Thyroid gland (tissue), 4 donors: ENCODE results near the gene SMG1. TPM values are rescaled to one million over a fixed set of nuclear protein-coding genes. Genes with fewer than 3 reads are reported as not detected.
A peak's percentile ranks its signal among the peaks of the same experiment; 100 is the strongest.

Experiments
- DNase-seq, 2 donors: peaks; one replicate each; pipeline ENCODE4 v3.0.0-alpha.2; 2019
- H3K27ac ChIP-seq, 3 donors: fragments of 200-600 bp; sonication (generic); 1 replicate in 2 of 3; 2 replicates in 1 of 3; pipeline ENCODE4 v1.5.1; 2016 to 2019; ENCODE audit warnings: mild to moderate bottlenecking in 1 of 3, moderate library complexity in 1 of 3
- H3K27me3 ChIP-seq: fragments of 200-600 bp; sonication (generic); one replicate; pipeline ENCODE4 v1.5.1; 2019
- H3K36me3 ChIP-seq, 2 donors: fragments of 200-600 bp; sonication (generic); one replicate each; pipeline ENCODE4 v1.5.1; 2016 to 2019
- H3K4me1 ChIP-seq, 2 donors: fragments of 200-600 bp; sonication (generic); one replicate each; pipeline ENCODE4 v1.5.1; 2017 to 2019
- H3K4me3 ChIP-seq, 3 donors: fragments of 200-600 bp; sonication (generic); replicated peaks in 1 of 3; 1 replicate in 2 of 3; 2 replicates in 1 of 3; pipeline ENCODE4 v1.5.1; 2016; ENCODE audit warnings: mild to moderate bottlenecking in 1 of 3
- H3K9me3 ChIP-seq: fragments of 200-600 bp; sonication (generic); one replicate; pipeline ENCODE4 v1.5.1; 2017
- POLR2A ChIP-seq, 2 donors: fragments of 450-650 bp; IDR thresholded peaks; one replicate each; pipeline ENCODE4 v1.6.1; 2017; ENCODE audit warnings: antibody characterized with exemption in 2 of 2, mild to moderate bottlenecking in 2 of 2, moderate library complexity in 1 of 2
- WGBS, 2 donors: methylation state at CpG; one replicate each; pipeline ENCODE4 v1.1.5; 2017; 5-methylcytosine and 5-hydroxymethylcytosine counted together
- intact Hi-C: fragments of 100-400 bp; cut with DNase I; formaldehyde crosslinking; loops from one replicate; pipeline ENCODE4 v1.15.1; 2023
- total RNA-seq, 4 donors: library from RNA; depleted of rRNA; stranded (reverse); fragments of >200 nt; gene quantifications; one replicate each; pipeline ENCODE4 v1.2.3, GENCODE V29; 2016
- TF ChIP-seq, protein P1 (sequence below), 6 experiments: fragments of 200-600 bp in 3 of 6; fragments of 450-650 bp in 3 of 6; sonication (generic) in 3 of 6; IDR thresholded peaks; one replicate each; pipeline ENCODE4 v1.5.1; 2016 to 2019; ENCODE audit warnings: antibody characterized with exemption in 6 of 6, mild to moderate bottlenecking in 2 of 6, inconsistent platforms in 1 of 6, moderate library complexity in 1 of 6

Gene SMG1
- total RNA-seq, 4 donors from 2014 or later = 106 to 156 (median 125) TPM

DNA sequence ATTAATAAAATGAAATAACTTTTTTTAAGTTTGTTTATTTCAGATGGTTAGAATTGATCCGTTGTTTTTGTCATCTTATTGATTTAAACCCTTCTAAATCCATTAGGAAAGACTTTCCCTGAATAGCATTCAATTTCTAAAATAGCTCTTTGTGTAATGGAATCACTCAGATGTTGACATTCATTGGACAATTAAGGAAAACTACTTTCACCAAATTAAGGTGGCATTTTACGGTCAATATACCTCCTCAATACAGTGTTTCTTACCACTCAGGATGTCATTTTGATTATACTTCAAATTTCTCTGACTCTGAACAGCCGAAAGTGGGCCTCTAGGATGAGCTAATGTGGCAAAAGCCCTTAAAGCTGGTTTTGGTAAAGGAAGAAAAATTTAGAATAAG lies 126.7 kb downstream of the SMG1 start:
- Histone ChIP-seq H3K36me3 (peaks cover 7 to 12% of the 10 kb centered on the region in 2 donors), H3K27me3 (no peaks in the 10 kb centered on the region), H3K9me3 (no peaks in the 10 kb centered on the region), H3K4me3 (no peak overlapping the region), H3K27ac (peak overlapping the region in 1 of 3 donors; percentile 53), H3K4me1 (peaks cover 30 to 40% of the 10 kb centered on the region in 2 donors)
- no peak for TF ChIP-seq POLR2A (IDR thresholded peaks at IDR 0.05)
- TF ChIP-seq, protein P1, sequence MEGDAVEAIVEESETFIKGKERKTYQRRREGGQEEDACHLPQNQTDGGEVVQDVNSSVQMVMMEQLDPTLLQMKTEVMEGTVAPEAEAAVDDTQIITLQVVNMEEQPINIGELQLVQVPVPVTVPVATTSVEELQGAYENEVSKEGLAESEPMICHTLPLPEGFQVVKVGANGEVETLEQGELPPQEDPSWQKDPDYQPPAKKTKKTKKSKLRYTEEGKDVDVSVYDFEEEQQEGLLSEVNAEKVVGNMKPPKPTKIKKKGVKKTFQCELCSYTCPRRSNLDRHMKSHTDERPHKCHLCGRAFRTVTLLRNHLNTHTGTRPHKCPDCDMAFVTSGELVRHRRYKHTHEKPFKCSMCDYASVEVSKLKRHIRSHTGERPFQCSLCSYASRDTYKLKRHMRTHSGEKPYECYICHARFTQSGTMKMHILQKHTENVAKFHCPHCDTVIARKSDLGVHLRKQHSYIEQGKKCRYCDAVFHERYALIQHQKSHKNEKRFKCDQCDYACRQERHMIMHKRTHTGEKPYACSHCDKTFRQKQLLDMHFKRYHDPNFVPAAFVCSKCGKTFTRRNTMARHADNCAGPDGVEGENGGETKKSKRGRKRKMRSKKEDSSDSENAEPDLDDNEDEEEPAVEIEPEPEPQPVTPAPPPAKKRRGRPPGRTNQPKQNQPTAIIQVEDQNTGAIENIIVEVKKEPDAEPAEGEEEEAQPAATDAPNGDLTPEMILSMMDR (IDR thresholded peaks at IDR 0.05) = no peak
- intact Hi-C loops = no loop called here
- WGBS, 2 donors = 77 to 91% methylated on average over 3 of the region's 3 CpGs
- no peak for DNase-seq

DNA sequence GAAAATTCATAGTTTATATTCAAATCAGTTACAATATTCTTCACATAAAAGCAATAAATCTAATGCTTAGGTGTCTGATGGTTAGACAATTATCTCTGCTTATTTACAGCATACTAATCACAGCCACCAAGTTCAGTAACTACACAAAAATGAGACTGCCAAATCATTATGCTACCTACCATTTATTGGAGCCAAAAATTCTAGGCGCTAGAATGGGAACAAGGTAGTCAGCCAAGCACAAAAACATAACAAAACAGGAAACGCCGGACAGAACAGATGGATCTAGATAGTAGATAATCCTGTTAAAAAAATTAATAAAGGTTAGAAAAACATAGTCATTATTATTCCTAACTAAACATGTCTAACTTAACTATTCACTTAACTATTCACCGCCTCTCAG lies 128.5 kb downstream of the SMG1 start:
- intact Hi-C loops = no loop called here
- Histone ChIP-seq H3K27me3 (no peaks in the 10 kb centered on the region), H3K27ac (peak overlapping the region; percentile 7 to 48 (median 12)), H3K4me1 (peaks cover 29 to 40% of the 10 kb centered on the region in 2 donors), H3K36me3 (peaks cover 16 to 28% of the 10 kb centered on the region in 2 donors), H3K4me3 (no peak overlapping the region), H3K9me3 (no peaks in the 10 kb centered on the region)
- no peak for DNase-seq
- no peak for TF ChIP-seq POLR2A (IDR thresholded peaks at IDR 0.05)
- TF ChIP-seq, protein P1 (IDR thresholded peaks at IDR 0.05) = no peak
- WGBS, 2 donors = 43 to 45% methylated on average over 4 of the region's 4 CpGs

DNA sequence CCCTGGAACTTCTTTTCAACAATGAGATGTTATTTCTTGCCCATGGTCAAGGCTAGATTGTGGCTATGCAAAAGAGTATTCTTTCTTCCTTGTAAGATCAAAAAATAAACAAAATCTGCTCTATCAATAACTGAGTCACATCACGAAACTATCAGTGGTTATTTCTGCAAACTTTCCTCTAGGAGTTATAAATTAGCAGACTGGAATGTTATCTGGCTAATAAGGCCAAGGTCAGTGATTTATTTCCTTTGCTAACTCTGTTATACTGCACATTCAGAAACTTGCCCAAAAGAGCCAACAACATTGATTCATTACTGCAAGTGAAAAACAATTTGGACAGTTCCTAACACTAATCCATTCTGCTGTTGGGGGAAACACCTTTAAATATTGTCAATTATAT lies 129.8 kb downstream of the SMG1 start:
- Histone ChIP-seq H3K27ac (no peak overlapping the region), H3K36me3 (peaks cover 21 to 35% of the 10 kb centered on the region in 2 donors), H3K4me3 (no peak overlapping the region), H3K27me3 (no peaks in the 10 kb centered on the region), H3K9me3 (no peaks in the 10 kb centered on the region), H3K4me1 (peaks cover 29 to 32% of the 10 kb centered on the region in 2 donors)
- TF ChIP-seq, protein P1 (IDR thresholded peaks at IDR 0.05) = no peak
- TF ChIP-seq POLR2A (IDR thresholded peaks at IDR 0.05) = no peak
- intact Hi-C loops = no loop called here
- WGBS, 2 donors = 90 to 92% methylated on average over 1 of the region's 1 CpG
- DNase-seq = no peak

DNA sequence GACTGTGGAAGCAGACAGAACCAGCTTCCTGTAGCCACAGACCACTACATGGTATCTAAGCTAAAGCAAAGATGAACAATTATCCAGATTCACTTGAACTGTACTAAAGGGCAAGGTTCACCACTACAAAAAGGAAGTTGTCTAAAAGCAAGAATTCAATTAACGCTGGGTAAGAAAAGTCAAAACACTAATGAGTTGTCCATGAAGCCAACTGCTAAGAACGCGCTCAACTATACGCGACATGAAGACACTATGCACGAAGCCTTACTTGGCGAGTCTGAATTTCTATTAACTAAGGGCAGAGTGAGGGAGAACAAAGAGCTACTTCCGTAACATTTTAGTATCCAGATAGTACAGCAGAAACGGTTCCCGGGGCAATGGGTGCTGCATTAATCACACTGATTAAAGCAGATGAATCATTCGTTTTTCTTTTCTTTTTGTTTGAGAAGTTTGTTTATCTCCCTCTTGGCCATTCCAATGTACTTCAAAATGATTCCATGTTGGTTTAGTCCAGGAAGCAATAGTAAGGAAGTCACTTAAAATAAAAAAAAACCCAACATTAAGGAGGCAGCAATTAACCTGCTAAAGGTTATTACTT lies 133.3 kb downstream of the SMG1 start:
- no peak for TF ChIP-seq POLR2A (IDR thresholded peaks at IDR 0.05)
- TF ChIP-seq, protein P1 (IDR thresholded peaks at IDR 0.05) = no peak
- H3K4me3 ChIP-seq = no peak overlapping the region
- H3K9me3 ChIP-seq = no peaks in the 10 kb centered on the region
- intact Hi-C loops = no loop called here
- DNase-seq = no peak
- H3K4me1 ChIP-seq = peaks cover 18 to 25% of the 10 kb centered on the region in 2 donors
- no peaks in the 10 kb centered on the region for H3K27me3 ChIP-seq
- no peak overlapping the region for H3K27ac ChIP-seq
- 92 to 95% methylated on average over 11 of the region's 11 CpGs for WGBS, 2 donors
- H3K36me3 ChIP-seq = peaks cover 28 to 36% of the 10 kb centered on the region in 2 donors

DNA sequence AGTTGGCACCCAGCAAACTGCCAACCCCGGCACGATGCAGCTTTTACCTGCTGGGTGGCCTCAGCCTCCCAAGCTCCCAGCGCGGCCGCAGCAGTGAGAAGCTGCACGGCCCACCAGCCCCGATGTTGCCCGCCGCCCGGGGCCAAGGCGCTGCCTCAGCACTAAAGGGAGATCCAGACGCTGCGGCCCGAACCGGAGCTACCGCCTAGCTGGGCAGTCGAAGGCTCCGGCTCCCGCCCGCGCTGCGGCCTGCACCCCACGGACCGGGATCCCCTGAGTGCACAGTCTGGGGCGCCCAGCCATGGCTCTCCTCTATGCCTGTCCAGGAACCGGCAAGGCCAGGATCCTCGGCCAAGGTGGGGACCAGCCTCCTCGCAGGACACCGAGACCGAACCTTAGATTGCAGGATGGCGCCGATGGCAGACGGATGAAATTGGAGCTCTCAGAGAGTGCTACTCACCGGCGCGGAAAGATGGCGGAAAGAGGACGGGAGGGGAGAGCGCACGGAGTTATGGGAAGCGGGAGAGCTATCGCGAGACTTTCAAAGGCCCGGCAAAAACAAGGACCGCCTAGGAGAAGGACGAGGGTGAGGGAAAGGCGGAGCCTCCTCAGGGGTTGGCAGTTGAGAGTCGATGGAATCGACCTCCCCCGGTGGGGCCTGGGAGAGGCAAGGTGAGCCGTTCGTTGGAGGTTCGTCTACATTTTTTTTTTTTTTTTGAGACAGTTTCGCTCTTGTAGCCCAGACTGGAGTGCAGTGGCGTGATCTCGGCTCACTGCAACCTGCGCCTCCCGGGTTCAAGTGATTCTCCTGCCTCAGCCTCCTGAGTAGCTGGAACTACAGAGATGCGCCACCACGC lies 136.1 kb downstream of the SMG1 start, which contains the start of gene RPS15A:
Gene RPS15A, minus strand, starts transcription at position 485 of the 857 bp plus-strand sequence. CDS start 1,221 bp downstream, outside the sequence.
- TF ChIP-seq, protein P1 (IDR thresholded peaks at IDR 0.05) = no peak
- TF ChIP-seq POLR2A (IDR thresholded peaks at IDR 0.05) = peak; percentile 65 to 88
- Histone ChIP-seq H3K27ac (peak within 1 kb of the TSS; percentile 78 to 92 (median 82)), H3K9me3 (no peaks in the 10 kb centered on the region), H3K36me3 (peaks cover 47 to 51% of the 10 kb centered on the region in 2 donors), H3K4me3 (peak within 1 kb of the TSS; percentile 38 to 94 (median 74)), H3K4me1 (peaks cover 12 to 36% of the 10 kb centered on the region in 2 donors), H3K27me3 (no peaks in the 10 kb centered on the region)
- intact Hi-C loops = no loop called here
- 3 to 5% methylated on average over 38 to 44 of the region's 60 CpGs for WGBS, 2 donors
- peak; percentile 96 for DNase-seq
